Heart left ventricle (tissue), 13 donors: Measurements from ENCODE around the gene TIMM50.

Experiments
- CTCF ChIP-seq, 12 donors: fragments of 200-600 bp; sonication (generic) in 4 of 12; IDR thresholded peaks; one replicate each; pipeline versions ENCODE4 v1.5.0 to v1.8.0; 2018 to 2022; ENCODE audit warnings: antibody characterized with exemption in 12 of 12, mild to moderate bottlenecking in 5 of 12
- POLR2A ChIP-seq, 2 donors: fragments of 450-650 bp; IDR thresholded peaks; one replicate each; pipeline ENCODE4 v1.6.1; 2017; ENCODE audit warnings: antibody characterized with exemption in 2 of 2, mild to moderate bottlenecking in 2 of 2, moderate library complexity in 2 of 2
- donor health status: ischemic (EF 13 %, LVEDD 7.1; RV severe dilation, severe dysfunction).
- donor health status: DM: no; HTN: yes; CAD: no.
- donor health status: DM: no; HTN: no; CAD: no.
- donor health status: ischemic (EF 25% LVEDD 6.9; RV normal size, moderate dysfunction).
- donor health status: ischemic (EF 25% LVEDD 5.7; RV mildly dilated, moderate dysfunction).
- donor health status: ischemic (EF 35%, LVEDD 5.7; RV mildly dilated, moderate dysfunction).
- donor health status: nonischemic (EF 11% LVEDD 7.7; RV severe dilation, severe dysfunction).
- donor health status: DM: yes; HTN: yes; CAD: no.
- donor health status: PGD.
- donor health status: ischemic (EF 29% LVEDD 5.4; RV normal size, mild dysfunction).
- donor health status: nonischemic (EF 23%, LVEDD 6.1; RV moderate dilation, normal function).

- TF ChIP-seq CTCF (IDR thresholded peaks at IDR 0.05) (no peak), POLR2A (IDR thresholded peaks at IDR 0.05) (no peak)
These were observed 14.5 kb upstream of the TIMM50 start for GRCh38 chr19:39465956-39466747.
